G401.6 (cell line): ENCODE results near the gene FAM13C.

Experiments used
- FAIRE-seq: peaks from 2 replicates; lab custom pipeline; 2012; peaks lifted over from hg19 to GRCh38; lab: Jason Lieb, UNC

FAM13C gene

GRCh38 chr10:59360605-59361405 lies 1.5 kb downstream of the FAM13C start:
- FAIRE-seq: no peak

GRCh38 chr10:59358576-59358975 lies 3.8 kb downstream of the FAM13C start:
- no peak for FAIRE-seq

GRCh38 chr10:59354434-59354833 lies 7.9 kb downstream of the FAM13C start:
- no peak for FAIRE-seq

- FAIRE-seq: no peak
Observed at GRCh38 chr10:59350558-59350957, 11.8 kb downstream of the FAM13C start.

- FAIRE-seq: no peak
Observed at GRCh38 chr10:59346321-59346720, 16.0 kb downstream of the FAM13C start.

- no peak for FAIRE-seq
Observed at GRCh38 chr10:59342723-59343122, 19.6 kb downstream of the FAM13C start.

GRCh38 chr10:59342000-59342399 lies 20.3 kb downstream of the FAM13C start:
- no peak for FAIRE-seq

- no peak for FAIRE-seq
Observed at GRCh38 chr10:59340285-59340684, 22.1 kb downstream of the FAM13C start.

- FAIRE-seq: no peak
Observed at GRCh38 chr10:59339351-59339750, 23.0 kb downstream of the FAM13C start.

- no peak for FAIRE-seq
Observed at GRCh38 chr10:59337201-59337652, 25.1 kb downstream of the FAM13C start.

GRCh38 chr10:59336632-59337031 lies 25.7 kb downstream of the FAM13C start:
- no peak for FAIRE-seq

GRCh38 chr10:59335497-59335896 lies 26.9 kb downstream of the FAM13C start:
- FAIRE-seq: no peak

- no peak for FAIRE-seq
Observed at GRCh38 chr10:59333701-59334100, 28.6 kb downstream of the FAM13C start.

- no peak for FAIRE-seq
Observed at GRCh38 chr10:59332581-59332980, 29.8 kb downstream of the FAM13C start.

GRCh38 chr10:59331661-59332060 lies 30.7 kb downstream of the FAM13C start:
- no peak for FAIRE-seq

- FAIRE-seq: no peak
Observed at GRCh38 chr10:59325116-59325515, 37.2 kb downstream of the FAM13C start.

- no peak for FAIRE-seq
Observed at GRCh38 chr10:59324597-59324996, 37.8 kb downstream of the FAM13C start.

- FAIRE-seq: no peak
Observed at GRCh38 chr10:59323831-59324401, 38.4 kb downstream of the FAM13C start.

GRCh38 chr10:59323036-59323459 lies 39.3 kb downstream of the FAM13C start:
- FAIRE-seq: no peak

GRCh38 chr10:59322131-59322530 lies 40.2 kb downstream of the FAM13C start:
- no peak for FAIRE-seq

- no peak for FAIRE-seq
Observed at GRCh38 chr10:59320355-59320754, 42.0 kb downstream of the FAM13C start.

- FAIRE-seq: no peak
Observed at GRCh38 chr10:59319854-59320253, 42.5 kb downstream of the FAM13C start.

- no peak for FAIRE-seq
Observed at GRCh38 chr10:59317066-59317465, 45.3 kb downstream of the FAM13C start.

- FAIRE-seq: no peak
Observed at GRCh38 chr10:59315465-59315864, 46.9 kb downstream of the FAM13C start.
